ENCODE data around the gene NGB.

Gene NGB

DNA sequence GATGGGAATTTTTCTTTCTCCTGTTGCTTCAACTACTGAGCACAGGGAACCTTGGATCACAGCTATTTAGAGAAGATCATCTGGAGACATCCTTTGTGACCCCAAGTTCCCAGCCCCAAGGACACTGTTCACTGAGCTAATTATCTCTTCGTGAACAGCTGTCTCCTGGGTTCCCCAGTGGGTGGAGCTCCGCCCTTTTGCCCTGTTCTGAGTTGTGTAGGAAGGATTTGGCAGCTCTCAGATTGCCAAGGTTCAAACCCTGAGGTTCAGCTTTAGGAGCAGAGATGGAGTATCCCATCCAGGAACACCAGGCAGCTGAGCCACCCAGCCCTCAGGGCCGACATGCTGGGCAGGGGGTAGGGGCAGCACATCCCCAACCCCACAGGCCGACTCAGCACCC lies 32.0 kb downstream of the NGB start:
- in situ Hi-C loops (cut with HindIII; ENCODE audit: low sequenced_read_pairs): loop anchor here (5.0 kb wide), 1 partner anchor 42 kb away; no protein-coding TSS in a partner anchor

DNA sequence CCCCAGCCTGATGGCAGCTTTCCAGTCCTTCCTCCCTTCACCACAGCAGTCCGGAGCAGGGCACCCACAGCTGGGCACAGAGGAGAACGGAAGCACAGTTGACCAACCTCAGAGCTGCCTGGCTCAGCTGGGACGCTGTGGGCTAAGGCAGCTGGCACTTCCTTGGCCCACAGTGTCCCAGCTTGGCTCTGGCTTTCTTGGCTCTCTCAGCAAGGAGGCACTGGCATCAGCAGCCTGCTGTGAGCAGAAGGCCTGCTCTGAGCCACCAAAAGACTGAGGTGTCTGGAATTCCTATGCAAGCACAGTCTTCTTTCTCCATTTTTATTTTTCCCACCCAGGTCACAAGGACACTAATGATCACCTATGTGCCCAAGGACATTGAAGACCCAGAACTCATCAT lies 32.6 kb downstream of the NGB start:
- in situ Hi-C loops (cut with HindIII; ENCODE audit: low sequenced_read_pairs): loop anchor here (5.0 kb wide), 1 partner anchor 41 kb away; no protein-coding TSS in a partner anchor

DNA sequence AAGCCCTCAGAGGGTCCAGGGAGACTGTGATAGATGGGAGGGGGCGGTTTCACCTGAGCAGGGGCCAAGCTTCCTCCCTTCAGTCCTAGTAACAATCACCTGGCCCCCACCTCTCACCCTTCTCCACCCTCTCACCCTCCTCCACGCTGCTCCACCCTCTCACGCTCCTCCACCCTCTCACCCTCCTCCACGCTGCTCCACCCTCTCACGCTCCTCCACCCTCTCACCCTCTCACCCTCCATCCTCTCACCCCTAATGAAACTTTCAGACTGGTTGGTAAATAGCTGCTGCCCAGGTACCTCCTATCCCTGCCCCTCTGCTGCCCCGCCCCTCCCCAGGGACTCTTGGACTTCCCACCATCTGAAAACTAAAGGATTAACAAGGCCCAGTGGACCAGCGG lies 34.2 kb downstream of the NGB start:
- in situ Hi-C loops (cut with HindIII; ENCODE audit: low sequenced_read_pairs): loop anchor here (5.0 kb wide), 1 partner anchor 40 kb away; no protein-coding TSS in a partner anchor

DNA sequence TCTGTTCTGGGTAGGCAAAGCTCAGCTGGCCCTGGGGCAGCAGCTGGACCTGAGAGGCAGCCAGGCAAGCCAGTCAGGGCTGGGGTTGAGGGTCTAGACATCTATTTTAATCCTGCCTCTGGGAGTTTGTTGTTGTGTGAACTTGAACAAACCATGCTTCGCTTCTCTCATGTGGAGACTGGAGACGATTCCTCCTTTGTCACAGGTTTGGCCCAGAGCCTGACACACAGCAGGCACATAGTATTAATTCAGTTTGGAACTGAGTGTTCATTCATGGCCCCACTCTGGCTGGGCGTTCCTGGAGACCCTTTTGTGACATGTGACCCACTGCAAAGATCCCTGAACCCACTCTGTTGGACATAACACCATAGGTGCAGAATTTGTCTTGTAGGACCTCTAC lies 39.3 kb downstream of the NGB start:
- in situ Hi-C loops (cut with HindIII; ENCODE audit: low sequenced_read_pairs): no loop called here

DNA sequence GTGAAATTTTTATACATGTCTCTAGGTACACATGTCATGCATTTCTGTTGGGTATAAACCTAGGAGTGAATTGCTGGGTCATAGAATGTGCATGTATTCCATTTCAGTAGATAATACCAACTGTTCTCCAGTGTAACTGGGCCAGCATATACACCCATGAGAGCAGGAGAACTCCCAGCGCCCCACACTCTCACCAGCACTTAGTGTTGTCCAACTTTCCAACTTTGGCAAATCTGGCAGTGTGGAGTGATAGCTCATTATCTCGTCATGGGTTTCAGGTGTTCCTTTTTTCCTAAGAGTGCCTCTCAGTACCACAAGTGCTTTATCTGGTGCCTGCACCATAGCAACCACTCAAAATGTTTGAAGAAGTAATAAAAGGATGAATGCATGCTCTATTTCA lies 40.1 kb downstream of the NGB start:
- in situ Hi-C loops (cut with HindIII; ENCODE audit: low sequenced_read_pairs): no loop called here

DNA sequence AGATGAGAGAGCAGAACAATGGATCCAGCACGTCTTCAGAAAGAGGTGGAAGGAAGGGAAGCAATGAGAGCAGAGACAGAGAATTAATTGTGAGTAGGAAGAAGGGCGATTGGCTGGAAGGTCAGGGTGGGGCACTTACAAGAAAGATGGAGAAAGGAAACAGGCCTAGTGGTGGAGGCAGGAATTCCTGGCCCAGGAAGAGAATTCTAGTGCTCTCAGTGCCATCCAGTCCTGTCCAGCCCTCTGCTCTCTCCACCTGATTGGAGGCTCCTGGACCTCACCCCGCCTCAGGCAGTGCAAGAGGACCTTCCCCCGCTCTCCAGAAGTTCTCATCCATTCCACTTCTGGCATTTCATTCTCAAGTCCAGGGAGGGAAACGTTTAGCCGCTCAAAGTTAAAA lies 43.0 kb downstream of the NGB start:
- in situ Hi-C loops (cut with HindIII; ENCODE audit: low sequenced_read_pairs): no loop called here

DNA sequence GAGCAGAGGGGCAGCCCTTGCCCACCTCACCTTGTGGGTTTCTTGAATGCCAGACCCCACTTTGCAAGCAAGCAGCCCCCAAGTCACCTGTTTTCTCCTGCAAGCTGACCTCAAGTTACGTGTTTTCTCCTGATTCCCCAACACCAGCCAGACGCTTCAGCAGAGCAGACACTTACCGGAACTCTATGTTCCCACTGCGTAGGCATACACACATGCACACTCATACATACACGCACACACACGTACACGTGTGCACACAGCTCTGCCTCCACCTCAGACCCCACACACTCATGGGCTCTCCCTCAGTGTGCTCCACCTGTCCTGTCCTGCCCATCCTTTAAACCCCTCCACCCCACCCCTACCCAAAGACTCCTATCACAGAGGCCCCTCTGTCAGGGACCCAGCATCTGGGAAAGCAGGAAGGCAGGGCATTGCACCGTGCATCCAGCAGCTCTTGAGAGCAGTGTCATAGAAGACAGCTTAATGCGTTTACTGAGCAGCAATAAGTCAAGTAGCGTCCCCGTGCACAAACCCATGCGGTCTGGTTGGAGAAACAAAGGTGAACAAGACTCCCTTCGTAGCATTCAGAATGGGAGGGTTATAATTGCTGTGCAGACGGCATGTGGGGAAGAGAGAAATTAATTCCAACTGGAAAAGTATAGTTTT lies 45.0 kb downstream of the NGB start:
- in situ Hi-C loops (cut with HindIII; ENCODE audit: low sequenced_read_pairs): no loop called here

DNA sequence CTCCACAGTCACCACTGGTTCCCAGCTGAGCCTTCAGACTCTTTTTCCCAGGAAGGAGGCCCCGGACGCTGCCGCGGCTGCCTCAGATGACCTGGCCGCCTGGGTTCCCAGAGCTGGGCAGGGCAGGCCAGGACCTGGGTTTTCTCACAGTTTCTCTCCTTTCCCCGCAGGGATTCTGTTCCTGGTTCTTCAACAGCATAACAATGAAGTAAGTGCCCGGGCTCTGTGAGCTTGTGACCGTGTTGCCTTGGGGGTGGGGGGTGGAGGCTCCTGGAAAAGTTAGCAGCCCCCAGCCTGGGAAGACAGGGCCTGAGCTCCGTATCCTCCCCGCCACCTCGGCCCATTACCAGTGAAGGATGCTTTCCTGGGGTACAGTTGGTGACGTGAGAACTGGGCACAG lies 45.8 kb downstream of the NGB start:
- in situ Hi-C loops (cut with HindIII; ENCODE audit: low sequenced_read_pairs): no loop called here

DNA sequence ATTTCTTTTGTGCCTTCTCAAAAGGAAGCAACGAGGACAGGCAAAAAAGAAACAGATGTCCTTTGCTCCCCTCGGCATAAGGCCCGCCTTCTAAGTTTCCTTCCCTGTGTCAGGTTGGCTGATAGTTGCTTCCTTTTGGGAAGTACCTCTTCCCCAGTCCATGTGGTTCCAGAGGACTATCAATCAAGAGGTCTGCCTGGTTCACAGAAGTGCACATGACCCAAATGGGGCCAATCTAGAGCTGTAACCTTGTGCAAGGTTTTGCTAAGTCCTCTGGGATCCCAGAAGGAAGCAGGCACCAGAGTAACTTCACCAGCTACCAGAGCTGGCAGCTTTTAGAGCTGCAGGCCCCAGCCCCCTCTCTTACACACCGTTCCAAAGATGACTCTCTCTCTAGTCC lies 46.8 kb downstream of the NGB start:
- in situ Hi-C loops (cut with HindIII; ENCODE audit: low sequenced_read_pairs): no loop called here

DNA sequence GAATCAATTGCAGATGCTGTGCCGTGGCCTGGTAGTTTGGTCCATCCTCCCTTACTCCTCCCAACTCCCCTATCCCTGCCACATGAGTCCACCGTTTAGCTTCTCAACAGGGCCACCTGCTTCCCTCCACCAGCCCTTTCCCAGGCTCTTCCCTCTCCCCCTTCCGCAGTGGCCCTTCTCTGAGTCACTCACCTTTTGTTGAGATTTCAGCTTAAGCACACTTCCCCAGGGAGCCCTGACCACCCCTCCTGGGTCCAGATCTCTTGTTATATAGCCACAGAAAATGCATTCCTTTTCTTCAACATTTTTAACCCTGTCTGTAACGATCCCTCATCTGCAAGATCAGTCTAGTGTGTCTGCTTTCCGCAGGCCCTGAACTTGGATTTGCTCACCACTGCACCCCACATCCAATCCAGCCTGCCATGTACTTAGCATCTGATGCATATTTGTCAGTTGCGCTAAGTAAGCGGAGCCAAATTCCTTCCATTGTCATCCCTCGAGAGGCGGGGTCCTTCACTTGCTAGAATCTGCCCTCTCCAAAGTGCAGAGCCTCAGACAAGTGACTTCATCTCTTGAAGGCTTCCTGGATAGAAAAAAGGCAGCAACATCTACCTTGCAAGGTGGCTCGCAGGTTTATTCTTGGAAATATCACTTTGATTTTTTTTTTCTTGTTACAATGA lies 48.3 kb downstream of the NGB start:
- in situ Hi-C loops (cut with HindIII; ENCODE audit: low sequenced_read_pairs): no loop called here

DNA sequence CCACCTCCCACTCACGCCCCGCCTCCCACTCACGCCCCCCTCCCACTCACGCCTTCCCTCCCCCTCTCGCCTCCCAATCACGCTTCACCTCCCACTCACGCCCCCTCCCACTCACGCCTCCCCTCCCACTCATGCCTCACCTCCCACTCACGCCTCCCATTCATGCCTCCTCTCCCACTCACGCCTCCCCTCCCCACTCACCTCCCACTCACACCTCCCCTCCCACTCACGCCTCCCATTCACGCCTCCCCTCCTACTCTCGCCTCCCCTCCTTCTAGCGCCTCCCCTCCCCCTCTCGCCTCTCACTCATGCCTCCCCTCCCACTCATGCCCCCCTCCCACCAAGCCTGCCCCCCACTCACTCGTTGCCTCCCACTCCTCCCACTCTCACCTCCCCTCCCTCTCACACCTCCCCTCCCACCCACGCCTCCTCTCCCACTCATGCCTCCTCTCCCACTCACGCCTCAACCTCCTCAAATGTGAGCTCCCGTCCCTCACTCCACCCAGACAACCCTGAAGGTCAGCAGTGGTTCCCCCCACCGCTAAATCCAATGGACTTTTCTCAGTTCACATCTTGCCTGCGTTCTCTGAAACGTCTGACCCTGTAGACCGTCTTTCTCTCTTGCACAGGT lies 49.6 kb downstream of the NGB start:
- in situ Hi-C loops (cut with HindIII; ENCODE audit: low sequenced_read_pairs): no loop called here

DNA sequence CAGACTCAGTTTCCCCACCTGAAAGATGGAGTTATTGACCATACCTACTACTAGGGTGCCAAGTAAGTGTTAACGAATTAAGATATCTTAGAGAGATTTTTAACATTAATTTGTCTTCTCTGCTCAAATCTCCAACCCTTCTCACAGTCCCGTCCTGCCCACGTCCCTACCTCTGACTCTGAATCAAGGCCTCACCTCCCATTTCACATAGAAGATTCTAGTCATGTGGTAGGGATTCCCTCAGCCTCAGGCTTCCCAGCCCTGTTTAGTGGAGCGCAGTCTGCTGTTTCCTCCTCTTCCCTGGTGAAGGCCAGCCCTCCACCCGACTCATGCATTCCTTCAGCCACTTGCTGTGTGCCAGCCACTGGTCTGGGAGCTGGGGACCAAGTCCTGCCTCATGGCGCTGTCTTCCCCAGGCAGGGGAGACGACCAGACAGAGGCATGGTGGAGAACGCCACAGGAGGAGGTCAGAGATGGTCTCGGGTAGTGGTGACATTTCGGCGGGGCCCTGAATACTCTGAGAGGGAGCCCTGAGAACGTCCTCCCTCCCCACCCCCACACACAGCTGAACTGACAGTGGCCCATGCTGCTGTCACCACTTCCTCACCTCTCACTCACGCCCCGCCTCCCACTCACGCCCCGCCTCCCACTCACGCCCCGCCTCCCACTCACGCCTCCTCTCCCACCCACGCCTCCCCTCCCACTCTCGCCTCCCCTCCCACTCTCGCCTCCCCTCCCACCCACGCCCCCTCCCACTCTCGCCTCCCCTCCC lies 50.6 kb downstream of the NGB start:
- in situ Hi-C loops (cut with HindIII; ENCODE audit: low sequenced_read_pairs): no loop called here

DNA sequence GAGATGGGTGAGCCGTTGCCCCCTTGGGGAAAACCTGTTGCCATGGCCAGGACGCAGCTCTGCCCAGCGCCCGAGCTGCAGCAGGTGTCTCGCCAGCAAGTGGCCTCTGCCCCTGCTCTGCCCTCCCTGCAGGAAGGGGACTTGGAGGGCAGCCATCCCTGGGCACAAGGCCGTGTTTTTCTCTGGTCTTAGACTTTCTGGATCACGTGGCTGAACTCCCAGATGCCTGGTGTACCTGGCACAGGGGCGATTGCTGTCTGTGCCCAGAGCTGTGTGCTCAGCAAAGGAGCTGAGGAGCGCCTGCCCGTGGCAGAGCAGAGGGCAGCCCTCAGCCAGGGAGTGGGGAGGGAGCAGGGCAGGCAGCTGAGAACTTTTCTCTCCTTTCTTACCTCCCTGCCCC lies 51.4 kb downstream of the NGB start:
- in situ Hi-C loops (cut with HindIII; ENCODE audit: low sequenced_read_pairs): no loop called here

DNA sequence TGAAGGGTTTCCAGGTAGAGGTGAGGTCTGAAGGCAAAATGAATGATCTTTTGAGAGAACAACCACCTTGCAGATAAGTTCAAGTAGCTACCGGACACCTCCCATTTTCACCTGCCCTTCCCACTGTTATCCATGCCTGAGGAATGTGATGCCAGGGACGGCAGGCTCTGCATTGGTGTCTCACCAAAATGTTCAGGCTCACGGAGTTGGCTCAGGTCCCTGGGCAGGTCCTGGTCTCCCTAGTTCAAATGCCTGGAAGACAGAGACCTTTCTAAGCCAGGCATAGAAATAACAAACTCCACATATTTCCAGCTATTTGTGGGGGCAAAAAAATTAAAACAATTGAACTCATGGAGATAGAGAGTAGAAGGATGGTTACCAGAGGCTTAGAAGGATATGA lies 53.5 kb downstream of the NGB start:
- in situ Hi-C loops (cut with HindIII; ENCODE audit: low sequenced_read_pairs): no loop called here
